Skin epidermis (tissue), 12 donors: ENCODE results near the gene RNF10.
"Not testable (repeated sequence)": the region's sequence is repeated elsewhere in the genome, so short reads cannot be mapped to it uniquely, and the experiment has no call there.

ENCODE experiments used
- H3K27ac ChIP-seq, 21 experiments: fragments of 200-600 bp; sonication (generic) in 11 of 21; one replicate each; pipeline ENCODE4 v1.5.0; 2020; ENCODE audit warnings: mild to moderate bottlenecking in 3 of 21, inconsistent platforms in 2 of 21, moderate library complexity in 2 of 21
- H3K4me3 ChIP-seq, 7 experiments: fragments of 200-600 bp; sonication (generic) in 2 of 7; one replicate each; pipeline ENCODE4 v1.5.0; 2020; ENCODE audit warnings: inconsistent platforms in 2 of 7, mild to moderate bottlenecking in 2 of 7, moderate library complexity in 1 of 7

Gene RNF10

GRCh38 chr12:120519324-120519723 is 14.8 kb upstream of the RNF10 start:
- not testable (repeated sequence) for H3K27ac ChIP-seq, H3K4me3 ChIP-seq

DNA sequence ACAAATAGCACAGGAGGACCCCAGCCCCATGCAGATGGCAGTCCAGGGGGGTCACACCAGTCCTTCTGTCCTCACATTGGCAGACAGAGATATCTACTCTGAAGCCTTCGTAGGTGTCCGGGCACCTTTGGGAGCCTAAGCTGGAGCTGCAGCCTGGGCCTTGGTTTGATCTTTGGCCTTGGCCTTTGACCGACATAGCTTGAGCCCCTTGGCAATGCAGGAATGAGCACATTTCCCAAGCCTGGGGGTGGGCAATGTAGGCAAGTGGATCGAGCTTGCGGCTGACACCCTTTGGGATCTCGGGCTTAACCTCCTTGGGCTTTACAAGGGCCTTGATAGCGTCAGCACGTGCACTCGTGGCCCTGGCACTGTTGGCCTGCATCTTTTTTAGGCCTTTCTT is 11.6 kb upstream of the RNF10 start:
- no peak overlapping the region for H3K27ac ChIP-seq

DNA sequence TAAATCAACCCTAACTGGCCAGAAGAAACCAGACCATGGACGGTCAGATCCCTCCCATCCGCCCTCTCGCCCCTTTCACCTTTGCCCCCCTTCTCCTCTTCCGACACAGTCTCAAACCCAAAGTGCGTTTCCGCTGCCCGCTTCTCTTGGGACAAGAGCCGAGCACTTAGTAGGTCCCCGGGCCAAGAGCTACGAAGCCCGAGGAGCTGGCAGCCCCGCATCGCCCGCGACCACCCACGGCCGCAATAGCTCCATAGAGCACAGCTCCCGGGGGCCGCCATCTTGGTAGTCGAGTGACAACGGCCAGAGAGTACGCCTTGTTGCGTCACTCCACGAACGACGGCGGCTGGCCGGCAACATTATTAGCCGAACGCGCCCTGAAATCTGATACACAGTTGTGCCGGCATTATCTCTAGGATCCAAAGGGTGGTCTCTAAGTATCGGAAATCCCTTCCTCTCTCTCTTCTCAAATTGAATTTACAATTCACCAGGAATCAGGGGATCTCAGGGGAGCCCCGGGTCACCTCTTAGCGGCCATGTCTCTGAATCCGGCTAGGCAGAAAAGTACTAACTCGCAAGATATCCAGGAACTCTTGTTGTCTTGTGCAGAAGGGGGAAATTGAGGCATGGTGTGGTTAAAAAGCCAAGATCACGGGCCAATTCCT is 5.2 kb upstream of the RNF10 start, which contains the start of gene COQ5:
Gene COQ5, minus strand, starts transcription at position 298 of the 665 bp plus-strand sequence. Its CDS starts 17 bp downstream, at position 281.
- Histone ChIP-seq H3K4me3 (peak within 1 kb of the TSS; percentile 59 to 89 (median 79)), H3K27ac (peak within 1 kb of the TSS in 20 of 21 experiments; percentile 66 to 96 (median 91))

More for the DNA sequence above, 11.6 kb upstream of the RNF10 start:
- H3K4me3 ChIP-seq, result no peak overlapping the region

DNA sequence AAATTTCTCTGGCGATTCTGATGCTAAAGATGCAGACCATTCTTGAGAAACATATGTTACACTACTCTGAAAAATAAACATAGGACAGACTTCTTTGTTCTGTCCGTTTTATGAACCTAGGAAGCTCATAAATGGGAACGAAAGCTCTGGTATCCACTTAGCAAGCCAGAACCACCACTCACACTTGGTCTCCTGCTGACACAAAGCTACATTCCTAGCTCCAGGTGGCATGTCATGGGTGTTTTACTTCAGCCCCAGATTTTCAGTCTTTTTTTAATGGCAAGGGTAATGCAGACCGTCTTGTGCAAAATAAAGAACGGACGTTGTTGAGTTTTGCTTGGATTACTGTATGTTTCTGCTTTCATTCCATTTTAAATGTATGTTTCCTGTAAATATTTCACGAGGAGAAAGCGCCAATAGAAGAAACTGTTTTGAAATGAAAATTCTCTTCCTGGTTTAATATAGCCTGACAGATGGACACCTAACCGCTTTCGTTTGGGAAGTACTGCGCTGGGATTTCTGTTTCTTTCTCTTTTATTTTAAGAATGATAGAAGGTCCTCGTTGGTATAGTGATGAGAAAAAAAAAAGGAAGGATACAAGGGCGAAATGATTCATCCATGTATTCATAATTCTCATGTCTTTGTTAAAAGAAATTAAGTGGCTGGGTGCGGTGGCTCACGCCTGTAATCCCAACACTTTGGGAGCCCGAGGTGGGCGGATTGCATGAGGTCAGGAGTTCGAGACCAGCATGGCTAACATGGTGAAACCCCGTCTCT is 4.3 kb upstream of the RNF10 start:
- H3K27ac ChIP-seq, result peak overlapping the region in 20 of 21 experiments; percentile 66 to 96 (median 91)
- peak overlapping the region; percentile 59 to 89 (median 79) for H3K4me3 ChIP-seq

GRCh38 chr12:120530418-120530761 is 3.8 kb upstream of the RNF10 start:
- H3K27ac ChIP-seq, result peak overlapping the region in 15 of 21 experiments; percentile 84 to 96 (median 91)
- H3K4me3 ChIP-seq, result peak overlapping the region in 5 of 7 experiments; percentile 59 to 89 (median 79)

DNA sequence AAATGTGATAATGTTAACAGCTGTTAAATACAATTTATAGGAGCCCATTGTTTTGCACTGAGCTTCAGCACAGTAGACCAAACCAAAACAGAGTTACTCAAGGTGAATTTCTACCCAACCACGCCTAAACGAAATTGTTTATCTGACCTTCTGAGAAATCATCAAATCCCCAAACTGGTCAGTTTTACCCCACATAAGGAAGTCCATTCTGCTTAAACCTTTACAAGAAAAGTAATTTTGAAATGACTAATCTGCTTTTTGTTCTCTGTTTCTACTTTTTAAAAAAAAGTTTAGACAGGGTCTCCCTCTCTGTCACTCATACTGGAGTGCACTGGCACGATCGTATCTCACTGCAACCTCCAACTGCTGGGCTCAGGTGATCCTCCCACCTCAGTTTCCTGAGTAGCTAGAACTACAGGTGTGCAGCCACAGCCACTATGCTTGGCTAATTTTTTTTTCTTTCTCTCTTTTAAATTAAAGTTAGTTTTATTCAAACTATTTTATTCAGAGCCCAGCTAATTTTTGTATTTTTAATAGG is 1.4 kb upstream of the RNF10 start:
- H3K27ac ChIP-seq, result no peak overlapping the region
- no peak overlapping the region for H3K4me3 ChIP-seq

DNA sequence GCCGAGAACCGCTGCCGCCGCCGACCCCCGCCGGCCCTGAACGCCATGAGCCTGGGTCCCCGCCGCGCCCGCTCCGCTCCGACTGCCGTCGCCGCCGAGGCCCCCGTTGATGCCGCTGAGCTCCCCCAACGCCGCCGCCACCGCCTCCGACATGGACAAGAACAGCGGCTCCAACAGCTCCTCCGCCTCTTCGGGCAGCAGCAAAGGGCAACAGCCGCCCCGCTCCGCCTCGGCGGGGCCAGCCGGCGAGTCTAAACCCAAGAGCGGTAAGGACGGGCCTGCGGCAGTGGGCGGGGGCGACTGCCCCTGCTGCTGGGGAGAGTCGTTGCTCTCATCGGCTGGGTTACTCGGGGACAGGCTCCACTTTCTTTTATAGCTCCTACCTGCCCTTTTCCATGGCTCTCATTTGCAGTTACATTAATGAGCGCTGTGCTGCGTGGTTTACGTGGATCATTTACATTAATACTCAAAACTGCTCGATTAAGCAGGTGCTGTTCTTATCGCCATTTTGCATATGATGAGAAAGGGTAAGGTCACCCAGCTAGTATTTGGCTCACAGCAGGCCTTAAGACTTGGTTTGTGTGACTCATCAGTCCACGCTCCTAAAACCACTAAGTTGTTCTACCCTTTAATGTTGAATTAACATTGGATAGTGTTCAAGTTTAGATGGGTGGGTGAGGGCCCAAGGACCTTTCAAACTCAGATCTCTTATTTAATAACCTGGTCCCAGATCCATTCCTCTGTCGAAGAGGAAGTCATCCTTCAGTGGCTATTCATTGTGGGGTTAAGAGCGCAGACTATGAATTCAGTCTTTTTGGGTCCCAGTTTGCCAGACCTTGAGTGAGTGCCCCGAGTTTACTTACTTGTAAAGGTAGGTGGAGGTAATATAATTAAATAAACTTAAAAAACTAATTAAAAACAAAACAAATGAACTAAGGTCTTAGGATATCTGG is 823 bp downstream of the RNF10 start:
- Histone ChIP-seq H3K27ac (peak overlapping the region; percentile 82 to 100 (median 96)), H3K4me3 (peak overlapping the region; percentile 73 to 99 (median 92))

DNA sequence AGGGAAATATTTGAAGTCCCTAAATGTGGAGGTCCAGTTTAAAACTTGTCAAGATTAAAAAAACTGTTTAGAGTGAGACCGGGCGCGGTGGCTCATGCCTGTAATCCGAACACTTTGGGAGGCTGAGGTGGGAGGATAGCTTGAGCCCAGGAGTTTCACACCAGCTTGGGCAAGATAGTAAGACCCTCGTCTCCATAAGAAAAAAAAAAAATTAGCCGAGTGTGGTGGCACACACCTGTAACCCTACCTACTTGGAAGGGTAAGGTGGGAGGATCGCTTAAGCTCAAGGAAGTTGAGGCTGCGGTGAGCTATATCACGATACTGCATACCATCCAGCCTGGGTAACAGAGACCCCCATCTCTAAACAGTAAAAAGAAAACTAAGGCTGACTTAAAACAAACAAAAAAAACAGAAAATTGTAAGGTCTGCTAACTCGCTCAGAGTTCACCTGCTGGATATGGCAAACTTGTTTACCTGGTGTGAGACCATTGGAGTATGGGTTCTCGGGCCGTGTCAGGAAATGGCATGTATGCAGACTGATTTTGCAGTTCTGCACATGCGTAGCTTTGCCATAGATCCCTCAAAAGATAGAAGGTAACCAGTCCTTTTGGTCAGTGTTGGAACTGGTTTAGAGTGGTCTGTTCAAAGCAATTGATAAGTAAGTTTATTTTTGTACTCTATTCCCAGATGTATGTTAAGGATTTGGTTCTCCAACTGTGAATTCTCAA is 2.1 kb downstream of the RNF10 start:
- H3K4me3 ChIP-seq, result peak overlapping the region; percentile 73 to 99 (median 92)
- H3K27ac ChIP-seq, result peak overlapping the region in 13 of 21 experiments; percentile 3 to 100 (median 97)

GRCh38 chr12:120537856-120538220 is 3.7 kb downstream of the RNF10 start:
- Histone ChIP-seq H3K27ac (peak overlapping the region in 10 of 21 experiments; percentile 11 to 70 (median 35)), H3K4me3 (peak overlapping the region in 1 of 7 experiments; percentile 11)

DNA sequence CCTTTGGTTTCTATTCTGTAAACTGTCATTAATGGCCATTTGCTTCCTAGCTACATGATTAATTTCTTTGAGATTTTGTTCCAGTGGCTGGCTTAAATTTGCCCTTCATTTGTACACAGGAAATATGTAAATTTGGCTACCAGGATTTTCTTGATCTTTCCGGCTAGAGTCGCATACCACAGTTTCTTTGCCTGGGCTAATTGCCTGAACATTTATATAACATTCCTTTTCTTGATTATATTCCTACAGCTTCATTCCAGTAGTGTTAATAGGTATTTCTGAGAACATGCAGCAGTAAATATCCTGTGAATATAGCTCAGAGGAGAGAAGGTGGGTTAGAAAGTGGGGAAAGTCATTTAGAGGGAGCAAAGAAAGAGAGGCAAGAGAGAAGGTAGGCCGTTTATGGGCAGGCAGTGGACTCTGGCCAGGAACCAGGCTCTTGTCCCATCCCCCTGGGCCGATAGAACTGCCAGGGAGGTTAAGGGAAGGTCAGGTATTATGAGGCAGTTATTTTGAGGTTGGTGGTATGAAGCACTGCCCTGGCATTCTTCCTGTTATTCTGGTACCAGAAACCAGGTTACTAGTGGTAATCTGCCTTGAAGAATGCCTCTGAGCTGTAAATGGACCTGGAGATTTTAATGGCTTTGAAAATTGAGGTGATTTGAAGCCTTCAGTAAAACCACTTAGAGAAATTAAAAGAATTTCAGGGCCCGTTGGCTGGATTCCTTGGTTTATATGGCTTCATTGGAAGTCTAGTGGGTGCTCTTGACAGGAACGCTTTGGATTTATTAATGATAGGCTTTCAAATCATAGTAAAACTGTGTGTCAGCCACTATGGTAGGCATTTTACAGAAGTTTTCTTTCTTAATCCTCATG is 4.4 kb downstream of the RNF10 start:
- peak overlapping the region in 14 of 21 experiments; percentile 11 to 70 (median 42) for H3K27ac ChIP-seq
- H3K4me3 ChIP-seq, result peak overlapping the region in 1 of 7 experiments; percentile 11

- Histone ChIP-seq H3K4me3 (no peak overlapping the region), H3K27ac (peak overlapping the region in 6 of 21 experiments; percentile 11 to 51 (median 42))
Observed at GRCh38 chr12:120539303-120539702, 5.1 kb downstream of the RNF10 start.

GRCh38 chr12:120540445-120540844 is 6.3 kb downstream of the RNF10 start:
- H3K27ac ChIP-seq, result peak overlapping the region in 1 of 21 experiments; percentile 35

DNA sequence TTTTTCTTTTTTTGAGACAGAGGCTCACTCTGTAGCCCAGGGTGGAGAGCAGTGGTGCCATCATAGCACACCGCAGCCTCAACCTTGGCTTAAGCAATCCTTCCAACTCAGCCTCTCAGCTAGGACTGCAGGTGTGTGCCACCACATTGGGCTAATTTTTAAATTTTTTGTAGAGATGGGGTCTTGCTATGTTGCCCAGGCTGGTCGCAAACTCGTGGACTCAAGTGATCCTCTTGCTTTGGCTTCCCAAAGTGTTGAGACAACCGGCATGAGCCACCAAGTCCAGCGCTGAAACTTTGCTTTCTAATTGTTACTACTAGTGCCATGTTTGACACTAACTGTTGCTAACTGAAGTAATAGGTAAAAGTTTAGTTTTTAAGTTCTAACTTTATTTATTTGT is 8.0 kb downstream of the RNF10 start:
- Histone ChIP-seq H3K4me3 (no peak overlapping the region), H3K27ac (no peak overlapping the region)

More at GRCh38 chr12:120540445-120540844, 6.3 kb downstream of the RNF10 start:
- H3K4me3 ChIP-seq, result no peak overlapping the region

DNA sequence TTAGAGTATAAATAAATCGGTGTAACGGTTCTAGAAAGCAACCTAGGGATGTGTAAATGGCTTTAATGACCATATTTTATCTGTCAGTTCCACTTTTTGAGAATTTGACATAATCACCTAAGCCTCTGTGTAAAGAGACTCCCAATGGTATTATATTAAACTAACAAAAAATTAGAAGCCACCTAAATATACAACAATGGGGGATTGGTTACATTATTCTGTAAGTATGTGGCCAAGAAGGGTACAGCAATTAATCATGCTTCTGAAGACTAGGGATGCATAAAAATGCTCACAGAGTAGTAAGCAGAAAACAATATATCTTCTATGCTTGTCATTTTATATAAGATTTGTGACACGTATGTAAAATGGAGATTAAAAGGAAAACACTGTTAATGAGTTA is 10.5 kb downstream of the RNF10 start:
- H3K4me3 ChIP-seq, result no peak overlapping the region
- H3K27ac ChIP-seq, result no peak overlapping the region

GRCh38 chr12:120546050-120546386 is 11.9 kb downstream of the RNF10 start:
- Histone ChIP-seq H3K4me3 (no peak overlapping the region), H3K27ac (no peak overlapping the region)

GRCh38 chr12:120554678-120555077 is 20.5 kb downstream of the RNF10 start:
- no peak overlapping the region for H3K4me3 ChIP-seq
- no peak overlapping the region for H3K27ac ChIP-seq

GRCh38 chr12:120557589-120557988 is 23.4 kb downstream of the RNF10 start:
- H3K27ac ChIP-seq, result no peak overlapping the region
- H3K4me3 ChIP-seq, result no peak overlapping the region

GRCh38 chr12:120562906-120563305 is 28.8 kb downstream of the RNF10 start:
- Histone ChIP-seq H3K4me3 (no peak overlapping the region), H3K27ac (no peak overlapping the region)
